Keratinocyte (primary cell): ENCODE measurements around the gene FAM170B. TPM values are rescaled to one million over a fixed set of nuclear protein-coding genes. Genes with fewer than 3 reads are reported as not detected.

Experiments used
- DNase-seq: peaks from one replicate; pipeline ENCODE4 v3.0.0-alpha.2; 2011; ENCODE audit warnings: low read depth, missing footprints, low spot score
- FAIRE-seq: peaks from 2 replicates; lab custom pipeline; 2011; peaks lifted over from hg19 to GRCh38; lab: Jason Lieb, UNC
- H2AFZ ChIP-seq: 2 replicates; pipeline ENCODE4 v1.6.0; 2012; ENCODE audit warnings: low read length, control low read depth, inconsistent platforms; ENCODE audit not compliant: control insufficient read depth
- H3K27ac ChIP-seq: 2 replicates; pipeline ENCODE4 v1.5.1; 2011; ENCODE audit warnings: low read length; ENCODE audit not compliant: control insufficient read depth, insufficient read depth
- H3K27me3 ChIP-seq: 3 replicates; pipeline ENCODE4 v1.6.0; 2011; ENCODE audit warnings: low read length; ENCODE audit not compliant: control insufficient read depth, insufficient read depth; ENCODE audit errors: extremely low read depth
- H3K36me3 ChIP-seq, 2 experiments: 2 replicates in 1 of 2; 3 replicates in 1 of 2; pipeline ENCODE4 v1.5.1; 2011; ENCODE audit warnings: low read length in 2 of 2, mild to moderate bottlenecking in 1 of 2; ENCODE audit not compliant: control insufficient read depth in 2 of 2, insufficient read depth in 2 of 2; ENCODE audit errors: extremely low read depth in 1 of 2
- H3K4me1 ChIP-seq: 3 replicates; pipeline ENCODE4 v1.5.1; 2011; ENCODE audit warnings: low read length; ENCODE audit not compliant: control insufficient read depth, insufficient read depth; ENCODE audit errors: extremely low read depth
- H3K4me2 ChIP-seq: 3 replicates; pipeline ENCODE4 v1.6.0; 2011; ENCODE audit warnings: low read depth, low read length; ENCODE audit not compliant: control insufficient read depth, insufficient read depth; ENCODE audit errors: extremely low read depth
- H3K4me3 ChIP-seq, 3 experiments: fragments of 200-600 bp in 1 of 3; sonication (generic) in 1 of 3; 2 replicates in 2 of 3; 3 replicates in 1 of 3; pipeline ENCODE4 v1.5.1; 2011 to 2016; ENCODE audit warnings: low read length in 3 of 3, mild to moderate bottlenecking in 3 of 3, control low read depth in 2 of 3, inconsistent platforms in 1 of 3, low read depth in 1 of 3, mixed read lengths in 1 of 3, mixed run types in 1 of 3, moderate library complexity in 1 of 3; ENCODE audit not compliant: control insufficient read depth in 2 of 3, insufficient read depth in 2 of 3; ENCODE audit errors: extremely low read depth in 1 of 3
- H3K79me2 ChIP-seq: 2 replicates; pipeline ENCODE4 v1.6.0; 2012; ENCODE audit warnings: low read length; ENCODE audit not compliant: control insufficient read depth, insufficient read depth
- H3K9ac ChIP-seq: 3 replicates; pipeline ENCODE4 v1.6.0; 2011; ENCODE audit warnings: low read length; ENCODE audit not compliant: control insufficient read depth, insufficient read depth; ENCODE audit errors: extremely low read depth
- H3K9me1 ChIP-seq: 3 replicates; pipeline ENCODE4 v1.6.0; 2011; ENCODE audit warnings: low read length; ENCODE audit not compliant: control insufficient read depth, insufficient read depth; ENCODE audit errors: extremely low read depth
- H3K9me3 ChIP-seq: 2 replicates; pipeline ENCODE4 v1.5.1; 2012; ENCODE audit warnings: low read depth, low read length; ENCODE audit not compliant: control insufficient read depth
- H4K20me1 ChIP-seq: 3 replicates; pipeline ENCODE4 v1.6.0; 2011; ENCODE audit warnings: low read length; ENCODE audit not compliant: control insufficient read depth, insufficient read depth; ENCODE audit errors: extremely low read depth
- EZH2 ChIP-seq: IDR thresholded peaks from one replicate; pipeline ENCODE4 v1.6.1; 2012; ENCODE audit warnings: inconsistent platforms, mild to moderate bottlenecking, low read length, moderate library complexity
- dilution Hi-C: fragments of 300-500 bp; cut with MboI; formaldehyde crosslinking; loops from one replicate; pipeline ENCODE4 v1.7.0; 2020; ENCODE audit warnings: low sequenced_read_pairs; ENCODE audit not compliant: extremely low pct_ligation_motif_present
- polyA plus RNA-seq, 5 experiments: library from polyadenylated mRNA; depleted of rRNA in 3 of 5; stranded (reverse) in 3 of 5; stranded (forward) in 1 of 5; unstranded in 1 of 5; fragments of >200 nt; gene quantifications; 1 replicate in 1 of 5; 2 replicates in 3 of 5; 3 replicates in 1 of 5; pipeline versions ENCODE4 v1.2.1 to v1.2.3, GENCODE V29; 2011 to 2012; ENCODE audit warnings: missing spikeins in 2 of 5, low read depth in 1 of 5, low replicate concordance in 1 of 5
- TF ChIP-seq, protein P1 (sequence below), 3 experiments: IDR thresholded peaks in 1 of 3; conservative IDR thresholded peaks in 1 of 3; optimal IDR thresholded peaks in 1 of 3; 2 replicates in 2 of 3; 3 replicates in 1 of 3; pipeline versions ENCODE3 to v1.5.1; 2011; ENCODE audit warnings: low read length in 3 of 3, mild to moderate bottlenecking in 3 of 3, moderate library complexity in 2 of 3, control low read depth in 1 of 3, inconsistent platforms in 1 of 3; ENCODE audit not compliant: insufficient read depth in 2 of 3; ENCODE audit errors: extremely low read depth in 1 of 3

The FAM170B gene
- polyA plus RNA-seq, 1 donor (not counting 4 experiments of a cell fraction or from before 2014, with no cell fraction given): not detected

DNA sequence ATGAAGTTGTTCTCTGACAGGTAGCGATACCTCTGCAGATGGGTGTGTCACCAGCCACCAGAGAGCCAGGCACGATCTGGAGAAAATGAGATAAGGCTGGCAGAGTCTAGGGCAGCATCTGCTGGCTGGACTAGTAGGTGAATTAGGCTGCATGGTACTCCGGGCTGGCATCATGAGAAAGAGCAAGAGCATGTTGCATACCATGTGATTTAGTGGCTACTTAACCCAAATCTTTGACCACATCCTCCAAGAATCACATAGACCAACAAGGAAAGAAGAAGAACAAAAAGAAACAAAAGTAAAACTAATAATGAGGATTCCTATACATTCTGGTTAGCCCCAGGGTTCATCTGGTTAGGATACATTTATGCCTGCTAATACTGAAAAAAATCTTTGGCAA is 23.4 kb upstream of the FAM170B start:
- no peaks in the 10 kb centered on the region for H3K36me3 ChIP-seq
- DNase-seq (no peak), FAIRE-seq (no peak)
- no peak overlapping the region for H3K9ac ChIP-seq
- H3K4me1 ChIP-seq: no peaks in the 10 kb centered on the region
- no peak overlapping the region for H2AFZ ChIP-seq
- no peak overlapping the region for H3K4me2 ChIP-seq
- dilution Hi-C loops: no loop called here
- H3K4me3 ChIP-seq: no peak overlapping the region
- no peak for TF ChIP-seq EZH2
- H3K79me2 ChIP-seq: no peaks in the 10 kb centered on the region
- H3K9me3 ChIP-seq: no peaks in the 10 kb centered on the region
- no peaks in the 10 kb centered on the region for H3K9me1 ChIP-seq
- no peak overlapping the region for H3K27ac ChIP-seq
- no peaks in the 10 kb centered on the region for H4K20me1 ChIP-seq
- no peaks in the 10 kb centered on the region for H3K27me3 ChIP-seq

DNA sequence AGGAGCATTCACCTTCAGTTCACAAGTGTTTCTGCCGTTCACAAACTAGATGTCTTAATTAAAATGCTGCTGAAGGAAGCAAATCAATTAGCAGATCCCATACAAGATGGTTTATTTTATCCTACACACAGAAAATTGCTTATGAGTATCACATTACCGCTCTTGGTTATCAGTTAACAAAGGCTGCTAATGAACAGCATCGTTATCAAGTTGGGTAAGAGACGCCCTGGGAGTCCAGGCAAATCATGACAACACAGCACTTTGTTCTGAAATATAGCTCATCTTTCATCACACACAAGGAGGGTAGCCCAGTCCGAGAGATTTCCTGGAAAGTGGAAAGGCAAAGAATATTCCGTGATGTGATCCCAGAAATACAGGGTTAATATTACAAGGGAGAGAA is 20.8 kb upstream of the FAM170B start:
- Histone ChIP-seq H3K27me3 (peaks cover 8% of the 10 kb centered on the region), H3K4me1 (no peaks in the 10 kb centered on the region), H4K20me1 (no peaks in the 10 kb centered on the region), H3K79me2 (no peaks in the 10 kb centered on the region), H3K9ac (no peak overlapping the region), H3K9me1 (no peaks in the 10 kb centered on the region), H3K36me3 (no peaks in the 10 kb centered on the region), H3K9me3 (no peaks in the 10 kb centered on the region), H3K4me3 (no peak overlapping the region), H2AFZ (no peak overlapping the region), H3K27ac (no peak overlapping the region), H3K4me2 (no peak overlapping the region)
- TF ChIP-seq, protein P1, sequence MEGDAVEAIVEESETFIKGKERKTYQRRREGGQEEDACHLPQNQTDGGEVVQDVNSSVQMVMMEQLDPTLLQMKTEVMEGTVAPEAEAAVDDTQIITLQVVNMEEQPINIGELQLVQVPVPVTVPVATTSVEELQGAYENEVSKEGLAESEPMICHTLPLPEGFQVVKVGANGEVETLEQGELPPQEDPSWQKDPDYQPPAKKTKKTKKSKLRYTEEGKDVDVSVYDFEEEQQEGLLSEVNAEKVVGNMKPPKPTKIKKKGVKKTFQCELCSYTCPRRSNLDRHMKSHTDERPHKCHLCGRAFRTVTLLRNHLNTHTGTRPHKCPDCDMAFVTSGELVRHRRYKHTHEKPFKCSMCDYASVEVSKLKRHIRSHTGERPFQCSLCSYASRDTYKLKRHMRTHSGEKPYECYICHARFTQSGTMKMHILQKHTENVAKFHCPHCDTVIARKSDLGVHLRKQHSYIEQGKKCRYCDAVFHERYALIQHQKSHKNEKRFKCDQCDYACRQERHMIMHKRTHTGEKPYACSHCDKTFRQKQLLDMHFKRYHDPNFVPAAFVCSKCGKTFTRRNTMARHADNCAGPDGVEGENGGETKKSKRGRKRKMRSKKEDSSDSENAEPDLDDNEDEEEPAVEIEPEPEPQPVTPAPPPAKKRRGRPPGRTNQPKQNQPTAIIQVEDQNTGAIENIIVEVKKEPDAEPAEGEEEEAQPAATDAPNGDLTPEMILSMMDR (optimal IDR thresholded peaks at IDR 0.05 in 1 of 3, IDR thresholded peaks at IDR 0.05 in 1 of 3, conservative IDR thresholded peaks at IDR 0.05 in 1 of 3; ENCODE audit: extremely low read depth in 1 of 3, insufficient read depth in 2 of 3, low read length in 3 of 3): no peak
- no peak for TF ChIP-seq EZH2
- no peak for DNase-seq
- FAIRE-seq: no peak
- dilution Hi-C loops: no loop called here

DNA sequence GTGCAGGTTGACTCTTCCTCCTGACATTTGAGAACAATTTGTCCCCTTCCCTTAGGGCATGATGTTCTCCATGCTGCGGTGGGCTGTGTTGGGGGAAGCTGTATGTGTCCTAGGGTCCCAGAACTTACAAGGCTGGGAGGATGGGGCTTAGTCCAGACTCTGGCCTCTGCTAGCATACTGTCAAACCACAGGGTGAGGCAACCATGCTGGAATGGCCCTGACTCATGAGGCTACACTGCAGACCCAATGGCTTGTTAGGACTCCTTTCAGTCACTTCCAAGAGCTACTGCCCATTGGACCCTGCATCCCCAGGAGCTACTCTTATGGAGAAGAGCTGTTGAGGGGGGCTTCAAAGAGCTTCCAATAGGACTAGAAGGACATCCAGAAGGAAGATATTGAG is 20.1 kb upstream of the FAM170B start:
- dilution Hi-C loops: no loop called here
- Histone ChIP-seq H3K27ac (no peak overlapping the region), H3K4me1 (no peaks in the 10 kb centered on the region), H3K27me3 (peaks cover 8% of the 10 kb centered on the region), H3K9ac (no peak overlapping the region), H3K9me1 (no peaks in the 10 kb centered on the region), H2AFZ (no peak overlapping the region), H3K36me3 (no peaks in the 10 kb centered on the region), H3K4me3 (no peak overlapping the region), H3K9me3 (no peaks in the 10 kb centered on the region), H3K79me2 (no peaks in the 10 kb centered on the region), H3K4me2 (no peak overlapping the region), H4K20me1 (no peaks in the 10 kb centered on the region)
- no peak for FAIRE-seq
- TF ChIP-seq EZH2: no peak
- TF ChIP-seq, protein P1 (optimal IDR thresholded peaks at IDR 0.05 in 1 of 3, IDR thresholded peaks at IDR 0.05 in 1 of 3, conservative IDR thresholded peaks at IDR 0.05 in 1 of 3; ENCODE audit: extremely low read depth in 1 of 3, insufficient read depth in 2 of 3, low read length in 3 of 3): no peak
- no peak for DNase-seq
